DND-41 (cell line): ENCODE data around the gene TP73.

Source experiments
- ATAC-seq: fragments of 200-7000 bp; cut with Tn5 transposase; 3 replicates; pipeline ENCODE4 v1.9.1; 2021; ENCODE audit warnings: low read depth; ENCODE audit not compliant: insufficient read depth
- DNase-seq: peaks from one replicate; pipeline ENCODE4 v3.0.0-alpha.2; 2020
- H2AFZ ChIP-seq: 2 replicates; pipeline ENCODE4 v1.6.0; 2012; ENCODE audit warnings: low read depth, low read length
- H3K27ac ChIP-seq: 2 replicates; pipeline ENCODE4 v1.5.1; 2012; ENCODE audit warnings: low read length, inconsistent platforms
- H3K27me3 ChIP-seq: fragments of 200-600 bp; sonication (generic); 2 replicates; pipeline ENCODE4 v1.6.0; 2012; ENCODE audit warnings: low read length, mild to moderate bottlenecking, inconsistent platforms; ENCODE audit not compliant: insufficient read depth, poor library complexity
- H3K36me3 ChIP-seq: 2 replicates; pipeline ENCODE4 v1.5.1; 2012; ENCODE audit warnings: low read length, inconsistent platforms; ENCODE audit not compliant: insufficient read depth
- H3K4me1 ChIP-seq: 2 replicates; pipeline ENCODE4 v1.5.1; 2012; ENCODE audit warnings: mild to moderate bottlenecking, low read length; ENCODE audit not compliant: insufficient read depth
- H3K4me2 ChIP-seq: 2 replicates; pipeline ENCODE4 v1.6.0; 2012; ENCODE audit warnings: mild to moderate bottlenecking, moderate library complexity, low read length, inconsistent platforms; ENCODE audit not compliant: insufficient read depth
- H3K4me3 ChIP-seq, 2 experiments: fragments of 200-600 bp in 1 of 2; shearing (Covaris generic) in 1 of 2; 2 replicates each; pipeline ENCODE4 v1.5.1; 2012 to 2016; ENCODE audit warnings: inconsistent platforms in 2 of 2, low read length in 2 of 2, mild to moderate bottlenecking in 2 of 2, low read depth in 1 of 2, moderate library complexity in 1 of 2
- H3K79me2 ChIP-seq: 2 replicates; pipeline ENCODE4 v1.6.0; 2012; ENCODE audit warnings: low read length, inconsistent platforms; ENCODE audit not compliant: insufficient read depth
- H3K9ac ChIP-seq: 2 replicates; pipeline ENCODE4 v1.6.0; 2012; ENCODE audit warnings: low read depth, mild to moderate bottlenecking, inconsistent platforms, low read length, moderate library complexity
- H3K9me3 ChIP-seq: 2 replicates; pipeline ENCODE4 v1.5.1; 2012; ENCODE audit warnings: low read length, moderate library complexity, mild to moderate bottlenecking, inconsistent platforms; ENCODE audit not compliant: insufficient read depth, severe bottlenecking
- H4K20me1 ChIP-seq: 2 replicates; pipeline ENCODE4 v1.6.0; 2012; ENCODE audit warnings: low read length; ENCODE audit not compliant: insufficient read depth
- CTCF ChIP-seq: IDR thresholded peaks from 2 replicates; pipeline ENCODE4 v1.5.1; 2012; ENCODE audit warnings: borderline replicate concordance, low read length, moderate library complexity, mild to moderate bottlenecking; ENCODE audit not compliant: poor library complexity, severe bottlenecking; ENCODE audit errors: extremely low read depth
- EZH2 ChIP-seq: IDR thresholded peaks from 3 replicates; pipeline ENCODE4 v1.6.1; 2012; ENCODE audit warnings: borderline replicate concordance, low read depth, mild to moderate bottlenecking, moderate library complexity, low read length, inconsistent platforms; ENCODE audit not compliant: severe bottlenecking

Gene TP73

GRCh38 chr1:3668148-3668547, 15.8 kb downstream of the TP73 start:
- H3K36me3 ChIP-seq: no peaks in the 10 kb centered on the region
- H4K20me1 ChIP-seq: peaks cover 79% of the 10 kb centered on the region
- no peak overlapping the region for H3K9ac ChIP-seq
- no peak for TF ChIP-seq CTCF
- TF ChIP-seq EZH2: no peak
- no peaks in the 10 kb centered on the region for H3K4me1 ChIP-seq
- no peak for DNase-seq
- no peak overlapping the region for H3K4me3 ChIP-seq
- H3K79me2 ChIP-seq: peaks cover 74% of the 10 kb centered on the region
- no peak overlapping the region for H2AFZ ChIP-seq
- no peak overlapping the region for H3K4me2 ChIP-seq
- H3K9me3 ChIP-seq: no peaks in the 10 kb centered on the region
- no peak for ATAC-seq
- no peaks in the 10 kb centered on the region for H3K27me3 ChIP-seq
- H3K27ac ChIP-seq: no peak overlapping the region

- Histone ChIP-seq H3K4me3 (no peak overlapping the region), H3K9me3 (no peaks in the 10 kb centered on the region), H3K9ac (no peak overlapping the region), H4K20me1 (peaks cover 82% of the 10 kb centered on the region), H3K4me2 (no peak overlapping the region), H2AFZ (no peak overlapping the region), H3K4me1 (no peaks in the 10 kb centered on the region), H3K27ac (no peak overlapping the region), H3K79me2 (peaks cover 75% of the 10 kb centered on the region), H3K36me3 (no peaks in the 10 kb centered on the region), H3K27me3 (no peaks in the 10 kb centered on the region)
- TF ChIP-seq EZH2 (no peak), CTCF (no peak)
- no peak for DNase-seq
- no peak for ATAC-seq
These were observed 16.4 kb downstream of the TP73 start for GRCh38 chr1:3668585-3669300.

GRCh38 chr1:3669421-3669821, 17.1 kb downstream of the TP73 start:
- DNase-seq (no peak), ATAC-seq (no peak)
- no peaks in the 10 kb centered on the region for H3K27me3 ChIP-seq
- TF ChIP-seq CTCF (no peak), EZH2 (no peak)
- no peaks in the 10 kb centered on the region for H3K36me3 ChIP-seq
- peaks cover 83% of the 10 kb centered on the region for H4K20me1 ChIP-seq
- H3K9me3 ChIP-seq: no peaks in the 10 kb centered on the region
- no peaks in the 10 kb centered on the region for H3K4me1 ChIP-seq
- no peak overlapping the region for H3K9ac ChIP-seq
- no peak overlapping the region for H2AFZ ChIP-seq
- no peak overlapping the region for H3K4me2 ChIP-seq
- peaks cover 75% of the 10 kb centered on the region for H3K79me2 ChIP-seq
- no peak overlapping the region for H3K4me3 ChIP-seq
- H3K27ac ChIP-seq: no peak overlapping the region
